Urinary bladder (tissue), 4 donors: ENCODE measurements around the gene AGRN. TPM values are rescaled to one million over a fixed set of nuclear protein-coding genes. Genes with fewer than 3 reads are reported as not detected.
"Not testable (repeated sequence)": the region's sequence is repeated elsewhere in the genome, so short reads cannot be mapped to it uniquely, and the experiment has no call there.

ENCODE experiments used
- DNase-seq: peaks from one replicate; pipeline ENCODE4 v3.0.0-alpha.2; 2015; ENCODE audit errors: extremely low spot score
- H3K27ac ChIP-seq: one replicate; pipeline ENCODE4 v1.5.1; 2013; ENCODE audit warnings: low read depth, mild to moderate bottlenecking, moderate library complexity
- H3K36me3 ChIP-seq: one replicate; pipeline ENCODE4 v1.6.1; 2013; ENCODE audit warnings: mild to moderate bottlenecking, moderate library complexity; ENCODE audit not compliant: insufficient read depth
- H3K4me1 ChIP-seq: one replicate; pipeline ENCODE4 v1.6.1; 2013; ENCODE audit warnings: mild to moderate bottlenecking, moderate library complexity; ENCODE audit not compliant: insufficient read depth
- H3K4me3 ChIP-seq: one replicate; pipeline ENCODE4 v1.5.1; 2013; ENCODE audit warnings: low read depth, low read length
- WGBS: extraction: QIAGEN DNeasy Blood & Tissue Kit; methylation state at CpG from one replicate; pipeline ENCODE4 v1.1.7; 2013; 5-methylcytosine and 5-hydroxymethylcytosine counted together
- polyA plus RNA-seq: library from polyadenylated mRNA; stranded (reverse); fragments of 200-250 nt; gene quantifications from one replicate; pipeline ENCODE4 v1.2.3, GENCODE V29; 2013
- total RNA-seq: library from RNA; depleted of rRNA; stranded (reverse); fragments of >200 nt; gene quantifications from one replicate; pipeline ENCODE4 v1.2.3, GENCODE V29; 2014
- donor health status: healthy with polysubstance abuse.
- donor health status: healthy.

The AGRN gene
- total and polyA plus RNA-seq, 2 donors, result 38.7 to 43.3 TPM

DNA sequence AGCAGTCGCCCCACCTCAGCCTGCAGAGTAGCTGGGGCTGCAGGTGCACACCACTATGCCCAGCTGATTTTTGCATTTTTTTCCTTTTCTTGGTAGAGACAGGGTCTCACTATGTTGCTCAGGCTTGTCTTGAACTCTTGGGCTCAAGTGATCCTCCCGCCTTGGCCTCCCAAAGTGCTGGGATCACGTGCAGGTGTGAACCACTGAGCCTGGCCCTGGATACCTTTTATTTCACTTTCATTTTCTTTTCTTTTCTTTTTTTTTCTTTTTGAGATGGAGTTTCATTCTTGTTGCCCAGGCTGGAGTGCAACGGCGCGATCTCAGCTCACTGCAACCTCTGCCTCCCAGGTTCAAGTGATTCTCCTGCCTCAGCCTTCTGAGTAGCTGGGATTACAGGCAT is 28.6 kb upstream of the AGRN start:
- H3K36me3 ChIP-seq, H3K4me3 ChIP-seq, H3K4me1 ChIP-seq, H3K27ac ChIP-seq, DNase-seq: not testable (repeated sequence)
- 97% methylated on average over 6 of the region's 6 CpGs for WGBS

DNA sequence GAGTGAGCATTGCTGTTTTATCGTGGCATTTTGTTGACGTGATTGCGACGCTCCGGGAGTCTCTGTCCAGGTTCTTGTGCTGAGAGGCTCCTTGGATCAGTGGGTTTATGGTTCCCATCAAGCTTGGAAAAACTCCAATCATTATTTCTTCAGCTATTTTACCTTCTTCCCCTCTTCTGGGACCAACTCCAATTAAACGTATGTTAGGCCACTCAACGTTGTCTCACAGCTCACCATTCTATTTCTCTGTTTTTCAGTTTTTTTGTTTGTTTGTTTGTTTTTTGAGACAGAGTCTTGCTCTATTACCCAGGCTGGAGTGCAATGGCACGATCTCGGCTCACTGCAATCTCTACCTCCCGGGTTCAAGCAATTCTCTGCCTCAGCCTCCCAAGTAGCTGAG is 28.0 kb upstream of the AGRN start:
- Histone ChIP-seq H3K4me3 (no peak overlapping the region), H3K4me1 (no peaks in the 10 kb centered on the region), H3K27ac (no peak overlapping the region), H3K36me3 (no peaks in the 10 kb centered on the region)
- DNase-seq, result no peak
- 95% methylated on average over 10 of the region's 10 CpGs for WGBS

DNA sequence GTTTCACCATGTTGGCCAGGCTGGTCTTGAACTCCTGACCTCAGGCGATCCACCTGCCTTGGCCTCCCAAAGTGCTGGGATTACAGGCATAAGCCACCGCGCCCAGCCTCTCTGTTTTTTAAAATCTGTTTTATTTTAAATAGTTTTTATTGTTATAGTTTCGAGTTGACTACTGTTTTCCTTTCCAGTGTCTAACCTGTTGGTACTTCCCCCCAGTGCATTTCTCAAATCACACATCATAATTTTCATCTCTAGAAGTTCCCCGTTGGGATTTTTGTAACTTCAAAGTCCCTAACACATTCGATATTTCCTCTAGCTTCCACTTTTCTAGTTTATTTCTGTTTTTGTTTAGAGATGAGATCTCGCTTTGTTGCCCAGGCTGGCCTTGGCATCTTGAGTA is 27.6 kb upstream of the AGRN start:
- WGBS, result 91% methylated on average over 7 of the region's 7 CpGs

DNA sequence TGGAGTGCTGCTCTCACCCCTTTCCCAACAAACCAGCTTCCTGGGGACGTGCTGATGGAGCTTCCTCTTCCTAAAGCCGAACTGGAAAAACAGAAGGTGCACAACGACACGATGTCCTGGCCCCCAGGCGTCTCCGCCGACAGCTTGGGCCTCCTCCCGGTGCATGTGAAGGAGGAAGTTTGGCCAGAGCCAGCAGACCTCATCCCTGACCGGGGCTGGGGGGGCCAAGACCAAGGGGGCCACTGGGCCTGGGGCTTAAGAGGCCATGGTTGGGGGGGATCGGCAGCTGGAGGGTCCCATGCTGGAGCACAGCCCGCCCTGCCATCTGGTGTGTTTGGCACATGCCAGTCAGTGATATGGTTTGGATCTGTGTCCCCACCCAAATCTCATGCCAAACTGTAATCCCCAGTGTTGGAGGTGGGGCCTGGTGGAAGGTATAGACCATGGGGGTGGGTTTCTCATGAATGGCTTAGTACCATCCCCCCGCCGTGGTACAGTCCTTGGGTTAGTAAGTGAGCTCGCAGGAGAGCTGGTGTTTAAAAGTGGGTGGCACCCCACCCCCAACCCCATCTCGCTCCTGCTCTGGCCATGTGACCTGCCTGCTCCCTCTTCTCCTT is 26.4 kb upstream of the AGRN start:
- DNase-seq, result no peak
- H3K36me3 ChIP-seq, result no peaks in the 10 kb centered on the region
- 80% methylated on average over 15 of the region's 15 CpGs for WGBS
- no peak overlapping the region for H3K4me3 ChIP-seq
- no peaks in the 10 kb centered on the region for H3K4me1 ChIP-seq
- no peak overlapping the region for H3K27ac ChIP-seq

More for the DNA sequence above, 27.6 kb upstream of the AGRN start:
- Histone ChIP-seq H3K4me1 (no peaks in the 10 kb centered on the region), H3K27ac (no peak overlapping the region), H3K4me3 (no peak overlapping the region), H3K36me3 (no peaks in the 10 kb centered on the region)
- DNase-seq, result no peak

DNA sequence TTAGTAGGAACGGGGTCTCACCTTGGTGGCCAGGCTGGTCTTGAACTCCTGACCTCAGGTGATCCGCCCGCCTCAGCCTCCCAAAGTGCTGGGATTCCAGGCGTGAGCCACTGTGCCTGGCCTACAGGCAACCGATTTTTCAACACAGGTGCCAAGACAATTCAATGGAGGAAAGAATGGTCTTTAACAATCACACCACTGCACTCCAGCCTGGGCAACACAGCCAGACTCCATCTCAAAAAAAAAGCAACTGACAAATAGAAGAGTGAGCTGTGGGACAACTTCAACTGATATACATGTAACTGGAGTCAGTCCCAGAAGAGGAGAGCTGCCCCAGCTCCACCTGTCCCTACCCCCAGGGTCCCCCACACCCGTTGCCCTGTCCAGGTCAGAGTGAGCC is 25.4 kb upstream of the AGRN start:
- 89% methylated on average over 6 of the region's 6 CpGs for WGBS
- not testable (repeated sequence) for H3K36me3 ChIP-seq, DNase-seq, H3K4me3 ChIP-seq, H3K4me1 ChIP-seq, H3K27ac ChIP-seq

DNA sequence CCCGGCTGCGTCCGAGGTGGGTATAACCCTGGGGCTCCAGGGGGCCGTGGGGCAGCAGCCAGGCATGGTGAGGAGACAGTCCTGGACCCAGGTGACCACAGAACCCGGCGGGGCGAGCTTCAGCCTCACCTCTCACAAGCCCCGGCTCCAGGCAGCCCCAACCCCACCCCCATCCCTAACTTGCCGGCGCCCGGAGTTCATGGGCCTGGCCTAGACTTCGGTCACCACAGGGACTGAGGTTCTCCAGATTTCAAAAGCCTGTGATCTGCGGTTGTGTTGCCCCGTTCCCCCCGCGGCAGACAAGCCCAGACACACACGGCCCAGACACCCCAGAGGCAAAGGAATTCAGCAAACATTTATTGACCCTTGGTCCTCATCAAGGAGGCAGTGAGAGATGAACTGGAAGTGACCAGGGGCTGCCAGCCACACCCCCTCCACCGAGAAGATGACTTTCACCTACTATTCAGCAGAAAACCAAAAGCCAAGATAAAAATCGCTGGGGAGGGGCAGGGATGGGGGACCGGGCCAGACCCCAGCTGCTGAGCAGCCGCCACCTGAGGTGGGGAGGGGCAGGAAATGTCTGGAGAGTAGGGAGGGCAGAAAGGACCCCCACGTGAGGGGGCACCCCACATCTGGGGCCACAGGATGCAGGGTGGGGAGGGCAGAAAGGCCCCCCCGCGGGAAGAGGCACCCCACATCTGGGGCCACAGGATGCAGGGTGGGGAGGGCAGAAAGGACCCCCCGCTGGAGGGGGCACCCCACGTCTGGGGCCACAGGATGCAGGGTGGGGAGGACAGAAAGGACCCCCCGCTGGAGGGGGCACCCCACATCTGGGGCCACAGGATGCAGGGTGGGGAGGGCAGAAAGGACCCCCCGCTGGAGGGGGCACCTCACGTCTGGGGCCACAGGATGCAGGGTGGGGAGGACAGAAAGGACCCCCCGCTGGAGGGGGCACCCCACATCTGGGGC is 24.0 kb upstream of the AGRN start:
- no peak overlapping the region for H3K4me3 ChIP-seq
- H3K4me1 ChIP-seq, result no peaks in the 10 kb centered on the region
- no peaks in the 10 kb centered on the region for H3K36me3 ChIP-seq
- no peak overlapping the region for H3K27ac ChIP-seq
- DNase-seq, result no peak
- 38% methylated on average over 30 of the region's 30 CpGs for WGBS

DNA sequence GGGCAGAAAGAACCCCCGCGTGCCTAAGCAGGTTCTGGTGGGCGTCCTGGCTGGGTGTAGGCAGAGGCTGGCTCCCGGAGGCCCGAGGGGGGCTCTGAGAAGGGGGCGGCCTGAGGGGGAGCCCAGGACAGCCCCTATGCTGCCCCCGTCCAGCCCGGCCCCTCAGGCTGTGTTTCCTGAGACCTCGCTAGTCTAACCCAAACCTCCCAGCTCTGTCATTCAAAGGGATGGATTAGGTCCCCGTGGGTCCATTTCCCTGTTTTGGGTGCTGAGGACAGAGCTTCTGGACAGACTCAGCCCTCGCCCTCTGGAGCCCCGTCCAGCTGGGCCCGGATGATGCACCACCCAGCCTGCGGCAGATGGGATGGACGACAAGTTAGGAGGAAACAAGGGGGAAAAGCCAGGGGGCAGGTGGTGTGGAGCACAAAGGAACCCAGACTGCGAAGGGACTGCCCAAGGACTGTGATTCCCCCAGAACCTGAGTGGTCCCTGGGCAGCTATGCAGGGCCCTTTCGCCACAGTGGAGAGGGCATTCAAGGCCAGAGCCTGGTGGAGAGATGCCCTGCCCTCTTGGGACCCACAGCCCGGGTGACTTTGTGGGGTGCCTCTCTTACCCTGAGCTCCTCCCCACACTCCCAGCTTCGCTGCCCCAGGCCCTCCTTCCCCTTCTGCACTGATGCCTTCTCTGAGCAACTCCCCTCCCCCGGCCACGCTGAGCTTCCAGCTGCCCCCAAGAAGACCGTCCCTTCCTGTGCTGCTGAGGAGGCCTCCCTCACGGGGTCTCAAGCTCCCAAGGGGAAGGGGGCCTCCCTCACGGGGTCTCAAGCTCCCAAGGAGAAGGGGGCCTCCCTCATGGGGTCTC is 22.8 kb upstream of the AGRN start:
- no peak for DNase-seq
- Histone ChIP-seq H3K4me3 (no peak overlapping the region), H3K4me1 (peaks cover 2% of the 10 kb centered on the region), H3K27ac (no peak overlapping the region), H3K36me3 (no peaks in the 10 kb centered on the region)
- 64% methylated on average over 24 of the region's 24 CpGs for WGBS

DNA sequence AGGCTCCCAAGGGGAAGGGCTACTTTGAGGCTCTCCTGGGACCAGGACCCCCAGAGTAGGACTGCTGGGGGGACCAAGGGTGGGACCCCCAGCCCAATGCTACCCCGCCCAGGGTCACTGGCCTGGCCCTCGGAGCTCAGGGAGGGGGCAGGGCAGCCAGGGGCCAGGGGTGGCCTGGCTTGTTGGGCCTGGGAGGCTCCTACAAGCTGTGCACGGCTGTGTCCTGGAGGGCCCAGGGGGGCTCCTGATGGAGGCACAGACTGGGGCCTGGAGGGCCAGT is 22.3 kb upstream of the AGRN start:
- no peak for DNase-seq
- H3K27ac ChIP-seq, result no peak overlapping the region
- H3K4me1 ChIP-seq, result peaks cover 2% of the 10 kb centered on the region
- no peaks in the 10 kb centered on the region for H3K36me3 ChIP-seq
- no peak overlapping the region for H3K4me3 ChIP-seq
- 83% methylated on average over 3 of the region's 3 CpGs for WGBS

DNA sequence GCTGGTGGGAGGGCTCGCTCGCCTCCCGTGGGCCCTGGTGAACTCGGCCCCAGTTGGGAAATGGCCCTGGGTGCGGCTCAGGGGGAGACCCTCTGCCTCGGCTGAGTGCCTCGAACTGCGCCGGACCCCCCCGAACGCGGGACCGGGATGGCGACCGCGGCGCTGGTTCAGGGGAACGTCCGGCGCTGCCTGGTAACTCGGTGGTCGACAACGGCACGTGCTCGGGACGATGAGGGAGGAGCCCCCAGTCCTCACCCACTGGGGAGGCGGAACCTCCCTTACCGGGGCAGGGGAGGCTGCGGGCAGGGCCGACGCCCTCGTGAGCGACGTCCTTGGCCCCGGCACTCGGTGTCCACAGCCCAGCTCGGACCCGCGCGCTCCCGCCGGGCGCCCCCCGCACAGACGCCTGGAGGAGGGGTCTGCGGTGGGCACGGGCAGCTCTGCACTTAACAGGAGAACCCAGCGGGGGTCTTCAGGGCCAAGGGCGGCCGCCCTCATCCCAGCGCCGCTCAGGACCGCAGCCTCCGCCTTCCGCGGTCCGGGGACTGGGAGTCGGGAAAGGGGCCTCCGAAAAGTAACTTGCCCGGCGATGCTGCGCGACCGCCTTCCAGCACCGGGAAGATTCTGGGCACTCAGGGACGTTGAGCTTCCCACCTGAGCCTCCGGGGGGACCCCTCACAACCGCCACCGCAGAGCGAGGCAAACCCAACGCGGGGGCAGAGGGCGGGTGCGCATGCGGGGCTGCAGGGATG is 21.8 kb upstream of the AGRN start:
- no peaks in the 10 kb centered on the region for H3K36me3 ChIP-seq
- DNase-seq, result no peak
- WGBS, result 33% methylated on average over 75 of the region's 75 CpGs
- peaks cover 2% of the 10 kb centered on the region for H3K4me1 ChIP-seq
- H3K27ac ChIP-seq, result no peak overlapping the region
- H3K4me3 ChIP-seq, result peak overlapping the region; percentile 62

DNA sequence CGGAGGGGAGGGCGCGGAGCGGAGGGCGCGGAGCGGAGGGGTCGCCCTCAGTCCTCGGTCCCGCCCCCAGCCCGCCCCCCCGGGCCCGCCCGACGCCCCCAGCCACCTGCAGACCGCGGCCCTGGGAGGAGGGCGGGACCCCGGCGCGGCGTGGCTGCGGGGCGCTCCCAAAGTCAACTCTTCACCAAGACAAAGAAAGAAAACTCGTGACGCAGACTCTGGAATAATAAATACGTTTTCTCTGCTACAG is 21.2 kb upstream of the AGRN start:
- no peak for DNase-seq
- Histone ChIP-seq H3K4me1 (peaks cover 2% of the 10 kb centered on the region), H3K4me3 (peak overlapping the region; percentile 62), H3K36me3 (no peaks in the 10 kb centered on the region), H3K27ac (no peak overlapping the region)
- 2% methylated on average over 26 of the region's 27 CpGs for WGBS

DNA sequence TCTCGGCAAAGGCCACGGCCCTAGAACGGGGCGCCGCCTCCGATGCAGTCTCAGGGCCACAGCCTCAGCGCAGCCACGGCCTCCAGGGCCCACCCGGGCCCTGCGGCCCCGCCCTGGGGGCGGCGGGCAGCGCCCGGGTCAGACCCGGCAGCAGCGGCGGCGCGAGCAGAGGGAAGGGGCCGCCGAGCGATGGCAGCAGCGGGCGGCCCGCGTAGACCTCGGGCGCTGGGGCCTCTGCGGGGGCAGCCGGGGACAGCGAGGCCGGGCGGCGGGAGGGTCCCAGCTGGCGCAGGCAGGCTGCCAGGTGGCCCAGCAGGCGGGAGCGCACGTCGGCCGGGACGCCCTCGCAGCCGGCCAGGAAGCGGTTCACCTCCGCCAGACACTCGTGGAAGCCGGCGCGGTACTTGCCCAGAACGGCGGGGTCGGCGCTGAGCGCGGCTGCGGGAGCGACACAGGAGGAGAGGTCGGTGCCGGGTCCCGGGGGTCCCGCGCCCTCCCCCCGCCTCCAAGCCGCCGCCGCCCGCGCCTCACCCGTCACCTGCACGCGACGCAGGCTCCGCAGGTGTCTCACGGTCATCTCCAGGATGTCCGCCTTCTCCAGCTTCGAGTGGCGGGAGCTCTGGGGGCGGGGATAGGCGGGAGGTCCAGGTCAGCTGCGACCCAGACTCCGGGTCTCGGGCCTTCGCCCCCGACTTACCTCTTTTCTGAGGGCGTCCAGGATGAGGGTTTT is 20.8 kb upstream of the AGRN start:
- Histone ChIP-seq H3K4me1 (peaks cover 2% of the 10 kb centered on the region), H3K4me3 (peak overlapping the region; percentile 62), H3K27ac (no peak overlapping the region), H3K36me3 (no peaks in the 10 kb centered on the region)
- under 1% methylated on average over 85 of the region's 86 CpGs for WGBS
- DNase-seq, result no peak

DNA sequence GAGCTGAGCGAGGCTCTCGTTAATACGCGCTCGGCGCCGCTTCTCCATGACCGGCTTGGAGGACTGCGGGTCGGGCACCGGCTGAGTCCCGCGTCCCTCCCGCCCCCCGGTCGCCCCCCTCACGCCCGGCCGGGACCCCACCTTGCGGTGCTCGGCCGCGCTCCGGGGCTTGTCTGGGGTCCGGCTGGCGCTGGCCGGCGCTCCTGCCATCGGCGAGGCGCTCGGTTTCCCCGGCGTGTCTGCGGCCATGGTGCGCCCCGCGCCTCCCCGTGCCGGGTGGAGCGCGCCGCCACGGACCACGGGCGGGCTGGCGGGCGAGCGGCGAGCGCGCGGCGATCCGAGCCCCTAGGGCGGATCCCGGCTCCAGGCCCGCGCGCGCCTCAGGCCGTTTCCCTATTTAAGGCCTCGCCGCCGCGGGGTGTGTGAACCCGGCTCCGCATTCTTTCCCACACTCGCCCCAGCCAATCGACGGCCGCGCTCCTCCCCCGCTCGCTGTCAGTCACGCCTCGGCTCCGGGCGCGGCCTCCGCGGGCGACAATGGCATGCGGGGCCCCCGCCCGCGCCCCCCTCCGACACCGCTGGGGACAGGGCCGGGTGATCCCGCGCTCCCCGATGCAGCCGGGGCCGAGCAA is 20.1 kb upstream of the AGRN start, which contains the start of gene HES4:
HES4 (minus strand) TSS at position 373 of the 632 bp plus-strand sequence; CDS start at position 249, 124 bp downstream.
- Histone ChIP-seq H3K27ac (peak within 1 kb of the TSS; percentile 93), H3K36me3 (no peaks in the 10 kb centered on the region), H3K4me3 (peak within 1 kb of the TSS; percentile 62), H3K4me1 (peaks cover 2% of the 10 kb centered on the region)
- WGBS, result 2% methylated on average over 95 of the region's 95 CpGs
- peak; percentile 84 for DNase-seq
